Keratinocyte (primary cell): ENCODE measurements around the gene CBARP. TPM values are rescaled to one million over a fixed set of nuclear protein-coding genes. Genes with fewer than 3 reads are reported as not detected.

ENCODE experiments used
- DNase-seq: peaks from one replicate; pipeline ENCODE4 v3.0.0-alpha.2; 2011; ENCODE audit warnings: low read depth, missing footprints, low spot score
- FAIRE-seq: peaks from 2 replicates; lab custom pipeline; 2011; peaks lifted over from hg19 to GRCh38; lab: Jason Lieb, UNC
- H2AFZ ChIP-seq: 2 replicates; pipeline ENCODE4 v1.6.0; 2012; ENCODE audit warnings: low read length, control low read depth, inconsistent platforms; ENCODE audit not compliant: control insufficient read depth
- H3K27ac ChIP-seq: 2 replicates; pipeline ENCODE4 v1.5.1; 2011; ENCODE audit warnings: low read length; ENCODE audit not compliant: control insufficient read depth, insufficient read depth
- H3K27me3 ChIP-seq: 3 replicates; pipeline ENCODE4 v1.6.0; 2011; ENCODE audit warnings: low read length; ENCODE audit not compliant: control insufficient read depth, insufficient read depth; ENCODE audit errors: extremely low read depth
- H3K36me3 ChIP-seq, 2 experiments: 2 replicates in 1 of 2; 3 replicates in 1 of 2; pipeline ENCODE4 v1.5.1; 2011; ENCODE audit warnings: low read length in 2 of 2, mild to moderate bottlenecking in 1 of 2; ENCODE audit not compliant: control insufficient read depth in 2 of 2, insufficient read depth in 2 of 2; ENCODE audit errors: extremely low read depth in 1 of 2
- H3K4me1 ChIP-seq: 3 replicates; pipeline ENCODE4 v1.5.1; 2011; ENCODE audit warnings: low read length; ENCODE audit not compliant: control insufficient read depth, insufficient read depth; ENCODE audit errors: extremely low read depth
- H3K4me2 ChIP-seq: 3 replicates; pipeline ENCODE4 v1.6.0; 2011; ENCODE audit warnings: low read depth, low read length; ENCODE audit not compliant: control insufficient read depth, insufficient read depth; ENCODE audit errors: extremely low read depth
- H3K4me3 ChIP-seq, 3 experiments: fragments of 200-600 bp in 1 of 3; sonication (generic) in 1 of 3; 2 replicates in 2 of 3; 3 replicates in 1 of 3; pipeline ENCODE4 v1.5.1; 2011 to 2016; ENCODE audit warnings: low read length in 3 of 3, mild to moderate bottlenecking in 3 of 3, control low read depth in 2 of 3, inconsistent platforms in 1 of 3, low read depth in 1 of 3, mixed read lengths in 1 of 3, mixed run types in 1 of 3, moderate library complexity in 1 of 3; ENCODE audit not compliant: control insufficient read depth in 2 of 3, insufficient read depth in 2 of 3; ENCODE audit errors: extremely low read depth in 1 of 3
- H3K79me2 ChIP-seq: 2 replicates; pipeline ENCODE4 v1.6.0; 2012; ENCODE audit warnings: low read length; ENCODE audit not compliant: control insufficient read depth, insufficient read depth
- H3K9ac ChIP-seq: 3 replicates; pipeline ENCODE4 v1.6.0; 2011; ENCODE audit warnings: low read length; ENCODE audit not compliant: control insufficient read depth, insufficient read depth; ENCODE audit errors: extremely low read depth
- H3K9me1 ChIP-seq: 3 replicates; pipeline ENCODE4 v1.6.0; 2011; ENCODE audit warnings: low read length; ENCODE audit not compliant: control insufficient read depth, insufficient read depth; ENCODE audit errors: extremely low read depth
- H3K9me3 ChIP-seq: 2 replicates; pipeline ENCODE4 v1.5.1; 2012; ENCODE audit warnings: low read depth, low read length; ENCODE audit not compliant: control insufficient read depth
- H4K20me1 ChIP-seq: 3 replicates; pipeline ENCODE4 v1.6.0; 2011; ENCODE audit warnings: low read length; ENCODE audit not compliant: control insufficient read depth, insufficient read depth; ENCODE audit errors: extremely low read depth
- CTCF ChIP-seq, 3 experiments: IDR thresholded peaks in 1 of 3; conservative IDR thresholded peaks in 1 of 3; optimal IDR thresholded peaks in 1 of 3; 2 replicates in 2 of 3; 3 replicates in 1 of 3; pipeline versions ENCODE3 to v1.5.1; 2011; ENCODE audit warnings: low read length in 3 of 3, mild to moderate bottlenecking in 3 of 3, moderate library complexity in 2 of 3, control low read depth in 1 of 3, inconsistent platforms in 1 of 3; ENCODE audit not compliant: insufficient read depth in 2 of 3; ENCODE audit errors: extremely low read depth in 1 of 3
- EZH2 ChIP-seq: IDR thresholded peaks from one replicate; pipeline ENCODE4 v1.6.1; 2012; ENCODE audit warnings: inconsistent platforms, mild to moderate bottlenecking, low read length, moderate library complexity
- dilution Hi-C: fragments of 300-500 bp; cut with MboI; formaldehyde crosslinking; loops from one replicate; pipeline ENCODE4 v1.7.0; 2020; ENCODE audit warnings: low sequenced_read_pairs; ENCODE audit not compliant: extremely low pct_ligation_motif_present
- polyA plus RNA-seq, 5 experiments: library from polyadenylated mRNA; depleted of rRNA in 3 of 5; stranded (reverse) in 3 of 5; stranded (forward) in 1 of 5; unstranded in 1 of 5; fragments of >200 nt; gene quantifications; 1 replicate in 1 of 5; 2 replicates in 3 of 5; 3 replicates in 1 of 5; pipeline versions ENCODE4 v1.2.1 to v1.2.3, GENCODE V29; 2011 to 2012; ENCODE audit warnings: missing spikeins in 2 of 5, low read depth in 1 of 5, low replicate concordance in 1 of 5

The CBARP gene
- polyA plus RNA-seq, 1 donor (not counting 4 experiments of a cell fraction or from before 2014, with no cell fraction given), result 0.93 TPM

DNA sequence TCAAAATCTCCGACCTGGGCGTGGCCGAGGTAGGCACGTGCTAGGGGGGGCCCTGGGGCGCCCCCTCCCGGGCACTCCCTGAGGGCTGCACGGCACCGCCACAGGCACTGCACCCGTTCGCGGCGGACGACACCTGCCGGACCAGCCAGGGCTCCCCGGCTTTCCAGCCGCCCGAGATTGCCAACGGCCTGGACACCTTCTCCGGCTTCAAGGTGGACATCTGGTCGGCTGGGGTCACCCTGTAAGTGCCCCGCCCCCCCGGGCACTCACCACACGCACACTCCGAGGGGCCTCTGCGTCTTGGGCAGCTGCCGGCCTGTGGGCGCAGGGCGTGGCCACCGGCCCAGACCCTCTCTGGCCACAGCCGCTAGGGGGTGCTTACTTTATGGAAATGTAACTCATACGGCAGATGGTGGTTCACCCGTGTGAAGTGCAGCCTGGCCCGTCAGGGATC, 17.3 kb downstream of the CBARP start:
- no peak overlapping the region for H3K27ac ChIP-seq
- dilution Hi-C loops, result no loop called here
- peaks cover 19 to 27% of the 10 kb centered on the region in 2 experiments for H3K36me3 ChIP-seq
- no peak overlapping the region for H3K4me2 ChIP-seq
- H4K20me1 ChIP-seq, result peaks cover 5% of the 10 kb centered on the region
- no peak for FAIRE-seq
- DNase-seq, result no peak
- H3K9me1 ChIP-seq, result no peaks in the 10 kb centered on the region
- no peaks in the 10 kb centered on the region for H3K27me3 ChIP-seq
- no peak overlapping the region for H3K4me3 ChIP-seq
- H3K79me2 ChIP-seq, result peaks cover 40% of the 10 kb centered on the region
- no peak overlapping the region for H3K9ac ChIP-seq
- H3K4me1 ChIP-seq, result peaks cover 10% of the 10 kb centered on the region
- no peak for TF ChIP-seq EZH2
- TF ChIP-seq CTCF (optimal IDR thresholded peaks at IDR 0.05 in 1 of 3, IDR thresholded peaks at IDR 0.05 in 1 of 3, conservative IDR thresholded peaks at IDR 0.05 in 1 of 3; ENCODE audit: extremely low read depth in 1 of 3, insufficient read depth in 2 of 3, low read length in 3 of 3), result no peak
- H2AFZ ChIP-seq, result no peak overlapping the region
- H3K9me3 ChIP-seq, result no peaks in the 10 kb centered on the region

DNA sequence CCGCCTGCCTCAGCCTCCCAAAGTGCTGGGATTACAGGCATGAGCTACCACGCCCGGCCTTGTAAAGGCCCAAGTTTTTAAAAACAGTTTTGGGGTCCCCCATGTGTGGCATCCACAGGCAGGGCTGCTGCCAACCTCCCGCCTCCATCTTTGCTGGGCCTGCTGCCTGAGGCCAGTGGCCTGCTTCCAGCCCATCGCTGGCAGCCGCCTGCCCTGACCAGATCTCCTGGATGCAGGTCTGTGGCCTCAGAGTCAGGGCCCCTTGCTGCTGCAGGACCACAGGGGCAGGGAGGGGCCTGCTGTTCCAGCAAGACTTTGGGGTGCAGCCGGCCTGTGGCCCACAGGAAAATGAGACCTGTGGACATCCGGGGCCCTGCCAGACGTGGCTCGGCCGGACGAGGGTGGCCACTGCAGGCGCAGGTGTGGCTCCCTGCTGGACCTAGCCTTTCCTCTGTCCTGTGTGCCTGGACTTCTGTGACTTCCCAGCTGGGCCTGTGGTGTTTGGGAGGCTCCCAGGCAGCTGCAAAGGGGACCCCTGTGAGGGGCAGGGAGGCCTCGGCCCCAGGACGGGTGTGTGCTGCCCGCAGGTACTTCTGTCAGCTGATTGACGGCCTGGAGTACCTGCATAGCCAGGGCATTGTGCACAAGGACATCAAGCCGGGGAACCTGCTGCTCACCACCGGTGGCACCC, 17.9 kb downstream of the CBARP start:
- TF ChIP-seq CTCF (optimal IDR thresholded peaks at IDR 0.05 in 1 of 3, IDR thresholded peaks at IDR 0.05 in 1 of 3, conservative IDR thresholded peaks at IDR 0.05 in 1 of 3; ENCODE audit: extremely low read depth in 1 of 3, insufficient read depth in 2 of 3, low read length in 3 of 3) (no peak), EZH2 (no peak)
- no peak overlapping the region for H2AFZ ChIP-seq
- peaks cover 19 to 27% of the 10 kb centered on the region in 2 experiments for H3K36me3 ChIP-seq
- no peaks in the 10 kb centered on the region for H3K27me3 ChIP-seq
- H3K79me2 ChIP-seq, result peaks cover 45% of the 10 kb centered on the region
- peaks cover 5% of the 10 kb centered on the region for H4K20me1 ChIP-seq
- H3K4me3 ChIP-seq, result no peak overlapping the region
- dilution Hi-C loops, result no loop called here
- H3K9me1 ChIP-seq, result no peaks in the 10 kb centered on the region
- H3K4me2 ChIP-seq, result no peak overlapping the region
- H3K4me1 ChIP-seq, result peaks cover 16% of the 10 kb centered on the region
- H3K27ac ChIP-seq, result no peak overlapping the region
- FAIRE-seq (no peak), DNase-seq (no peak)
- H3K9ac ChIP-seq, result no peak overlapping the region
- H3K9me3 ChIP-seq, result no peaks in the 10 kb centered on the region
